SH-SY5Y (cell line): ENCODE results near the gene LINGO4.

ENCODE experiments used
- GATA2 ChIP-seq: IDR thresholded peaks from 2 replicates; pipeline ENCODE4 v1.6.1; 2011; ENCODE audit warnings: mild to moderate bottlenecking, low read depth, low read length
- GATA3 ChIP-seq: IDR thresholded peaks from 2 replicates; pipeline ENCODE4 v1.6.1; 2011; ENCODE audit warnings: low read depth, mild to moderate bottlenecking, low read length, moderate library complexity

DNA sequence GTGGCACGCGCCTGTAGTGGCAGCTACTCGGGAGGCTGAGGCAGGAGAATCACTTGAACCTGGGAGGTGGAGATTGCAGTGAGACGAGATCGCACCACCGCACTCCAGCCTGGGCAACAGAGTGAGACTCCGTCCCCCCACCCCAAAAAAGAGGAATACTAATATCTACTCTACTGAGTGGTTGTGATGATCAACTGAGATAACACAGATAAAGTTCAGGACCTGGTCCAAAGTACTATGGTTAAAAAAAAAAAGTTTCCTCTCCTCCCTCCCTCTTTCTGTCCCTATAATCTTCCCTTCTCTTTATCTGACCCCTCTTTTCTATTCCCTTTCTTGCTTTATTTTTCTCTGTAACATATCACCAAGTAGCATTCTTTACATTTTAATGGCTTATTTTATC lies 30.4 kb upstream of the LINGO4 start:
- TF ChIP-seq GATA2 (no peak), GATA3 (no peak)
